GM23248 (cell line): ENCODE measurements around the gene THY1.

Experiments used
- EZH2 ChIP-seq: fragments of 200-600 bp; sonication (generic); IDR thresholded peaks from 2 replicates; pipeline ENCODE4 v1.6.1; 2018; ENCODE audit warnings: antibody characterized with exemption, mild to moderate bottlenecking; ENCODE audit not compliant: insufficient read depth, poor library complexity, severe bottlenecking
- EZH2phosphoT487 ChIP-seq: fragments of 200-600 bp; sonication (generic); IDR thresholded peaks from 2 replicates; pipeline ENCODE4 v1.6.1; 2018; ENCODE audit warnings: antibody characterized with exemption, moderate library complexity, mild to moderate bottlenecking, low read depth; ENCODE audit not compliant: insufficient read depth

DNA sequence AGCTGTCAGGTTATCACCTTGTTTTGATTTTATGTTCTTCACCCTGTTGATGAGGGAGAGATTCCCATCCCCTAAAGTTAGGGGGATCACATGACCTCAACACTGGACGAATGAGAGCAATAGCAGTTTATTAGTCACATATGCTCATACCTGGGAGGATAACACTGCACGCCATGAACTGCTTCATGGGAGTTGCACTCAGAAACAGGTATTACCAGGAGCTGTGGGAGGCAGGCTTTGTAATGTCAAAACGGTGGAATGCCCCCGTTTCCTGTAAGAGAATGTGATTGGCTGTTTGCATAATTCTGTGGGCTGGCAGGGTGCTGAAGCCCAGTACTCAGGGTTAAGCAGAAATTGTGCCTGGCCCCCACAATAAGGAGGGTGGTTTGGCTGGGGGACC is 3.2 kb upstream of the THY1 start:
- TF ChIP-seq EZH2 (no peak), EZH2phosphoT487 (no peak)
